ENCODE results near the gene UTS2B. TPM values are rescaled to one million over a fixed set of nuclear protein-coding genes. Genes with fewer than 3 reads are reported as not detected.
A peak's percentile ranks its signal among the peaks of the same experiment; 100 is the strongest.

Gene UTS2B
- polyA plus RNA-seq, 1 of the 3 experiments (the other 2 are of a cell fraction): 0.03 TPM

- Histone ChIP-seq H3K79me2 (ENCODE audit: insufficient read depth) (no peaks in the 10 kb centered on the region), H3F3A (replicated peaks; ENCODE audit: insufficient read depth) (peaks cover 11% of the 10 kb centered on the region), H3K27ac (ENCODE audit: low read depth in 2 of 2, low read length in 1 of 2) (no peak overlapping the region), H3K9me3 (no peaks in the 10 kb centered on the region), H3K9me2 (no peaks in the 10 kb centered on the region), H3K36me3 (replicated peaks in 1 of 2; ENCODE audit: control insufficient read depth in 1 of 2, insufficient read depth in 2 of 2, low read length in 1 of 2) (no peaks in the 10 kb centered on the region), H4K20me1 (ENCODE audit: insufficient read depth) (no peaks in the 10 kb centered on the region), H3K4me3 (ENCODE audit: low read depth in 2 of 2, low read length in 1 of 2) (no peak overlapping the region), H2AFZ (ENCODE audit: low read depth) (0 out of 2 replicates have a peak overlapping the region, but pooled peaks have one; percentile 39), H3K9ac (no peak overlapping the region), H3K27me3 (ENCODE audit: insufficient read depth) (no peaks in the 10 kb centered on the region), H3K4me2 (no peak overlapping the region), H3K4me1 (ENCODE audit: control insufficient read depth in 1 of 2, insufficient read depth in 2 of 2, low read depth in 1 of 2, low read length in 1 of 2) (peaks cover 0 to 34% of the 10 kb centered on the region in 2 experiments; a peak in 1 of 4 replicates)
- ChIA-PET CTCF (interaction anchor here (1.4 kb wide), 1 partner anchor 1205 kb away, joined by 3 read pairs; no protein-coding TSS in a partner anchor), POLR2A (no interaction called here)
- DNase-seq: no peak
- TF ChIP-seq GATA2 (CRISPR knock-in tag; IDR thresholded peaks at IDR 0.05) (no peak), RFX5 (IDR thresholded peaks at IDR 0.05; ENCODE audit: low read length) (no peak), SIN3A (IDR thresholded peaks at IDR 0.05; ENCODE audit: borderline replicate concordance, low read depth, low read length) (no peak), RXRA (IDR thresholded peaks at IDR 0.05; ENCODE audit: borderline replicate concordance, low read depth) (no peak), REST (IDR thresholded peaks at IDR 0.05; ENCODE audit: low read depth, low read length) (no peak), ELF1 (IDR thresholded peaks at IDR 0.05) (no peak), MAX (IDR thresholded peaks at IDR 0.05; ENCODE audit: low read depth) (no peak), FOXJ3 (CRISPR knock-in tag; IDR thresholded peaks at IDR 0.05) (no peak), USF2 (IDR thresholded peaks at IDR 0.05; ENCODE audit: borderline replicate concordance, low read depth, low read length) (no peak), JUND (IDR thresholded peaks at IDR 0.05) (no peak), SMC3 (IDR thresholded peaks at IDR 0.05; ENCODE audit: low read depth, low read length) (no peak), GABPA (IDR thresholded peaks at IDR 0.05; ENCODE audit: low read depth) (no peak), YY1 (IDR thresholded peaks at IDR 0.05; ENCODE audit: low read depth) (no peak), MXI1 (IDR thresholded peaks at IDR 0.05; ENCODE audit: low read depth, low read length) (no peak), FOSL2 (IDR thresholded peaks at IDR 0.05; ENCODE audit: borderline replicate concordance, low read depth) (no peak), RCOR1 (IDR thresholded peaks at IDR 0.05; ENCODE audit: low read length) (no peak), MEF2A (IDR thresholded peaks at IDR 0.05; ENCODE audit: borderline replicate concordance, low read depth) (no peak), USF1 (IDR thresholded peaks at IDR 0.05; ENCODE audit: borderline replicate concordance, low read depth) (no peak), ZBTB33 (IDR thresholded peaks at IDR 0.05; ENCODE audit: borderline replicate concordance, low read depth) (no peak), IRF3 (IDR thresholded peaks at IDR 0.05; ENCODE audit: low read depth, low read length) (no peak)
- 44% methylated on average over 1 of the region's 1 CpG for WGBS (ENCODE audit: low lambda C conversion rate)
Measured at GRCh38 chr3:191239407-191240031, 90.8 kb downstream of the UTS2B start.
